M059J (cell line): ENCODE measurements around the gene REELD1. TPM values are rescaled to one million over a fixed set of nuclear protein-coding genes. Genes with fewer than 3 reads are reported as not detected.

Source experiments
- DNase-seq: peaks from one replicate; pipeline ENCODE4 v3.0.0-alpha.2; 2012; ENCODE audit warnings: low read depth
- total RNA-seq: library from RNA; depleted of rRNA; stranded (reverse); fragments of >200 nt; shearing (Covaris generic); gene quantifications from 2 replicates; pipeline ENCODE4 v1.2.3, GENCODE V29; 2014; rRNA removed

REELD1 gene
- not detected in 2 replicates for total RNA-seq

- DNase-seq = no peak
These were observed at the start of gene REELD1 for GRCh38 chr4:146214238-146214637. TSS of gene REELD1 (plus strand) at chr4:146214538. CDS start at chr4:146216953, 2,415 bp downstream.

GRCh38 chr4:146165221-146165620 is 49.1 kb upstream of the REELD1 start:
- no peak for DNase-seq

DNA sequence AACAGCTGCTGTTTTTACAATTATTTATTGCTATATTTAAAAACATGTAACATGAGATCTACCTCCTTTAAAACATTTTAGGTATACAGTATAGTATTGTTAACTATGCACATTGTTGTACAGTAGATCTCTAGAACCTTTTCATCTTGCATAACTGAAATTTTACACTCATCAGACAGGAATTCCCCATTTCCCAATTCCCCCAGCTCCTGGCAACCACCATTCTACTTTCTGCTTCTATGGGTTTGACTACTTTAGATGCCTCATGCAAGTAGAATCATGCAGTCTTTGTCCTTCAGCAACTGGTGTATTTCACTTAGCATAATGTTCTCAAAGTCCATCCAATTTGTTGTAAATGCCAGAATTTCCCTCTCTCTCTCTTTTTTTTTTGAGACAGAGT is 48.5 kb upstream of the REELD1 start:
- peak; percentile 70 for DNase-seq

GRCh38 chr4:146170149-146170548 is 44.2 kb upstream of the REELD1 start:
- no peak for DNase-seq

DNA sequence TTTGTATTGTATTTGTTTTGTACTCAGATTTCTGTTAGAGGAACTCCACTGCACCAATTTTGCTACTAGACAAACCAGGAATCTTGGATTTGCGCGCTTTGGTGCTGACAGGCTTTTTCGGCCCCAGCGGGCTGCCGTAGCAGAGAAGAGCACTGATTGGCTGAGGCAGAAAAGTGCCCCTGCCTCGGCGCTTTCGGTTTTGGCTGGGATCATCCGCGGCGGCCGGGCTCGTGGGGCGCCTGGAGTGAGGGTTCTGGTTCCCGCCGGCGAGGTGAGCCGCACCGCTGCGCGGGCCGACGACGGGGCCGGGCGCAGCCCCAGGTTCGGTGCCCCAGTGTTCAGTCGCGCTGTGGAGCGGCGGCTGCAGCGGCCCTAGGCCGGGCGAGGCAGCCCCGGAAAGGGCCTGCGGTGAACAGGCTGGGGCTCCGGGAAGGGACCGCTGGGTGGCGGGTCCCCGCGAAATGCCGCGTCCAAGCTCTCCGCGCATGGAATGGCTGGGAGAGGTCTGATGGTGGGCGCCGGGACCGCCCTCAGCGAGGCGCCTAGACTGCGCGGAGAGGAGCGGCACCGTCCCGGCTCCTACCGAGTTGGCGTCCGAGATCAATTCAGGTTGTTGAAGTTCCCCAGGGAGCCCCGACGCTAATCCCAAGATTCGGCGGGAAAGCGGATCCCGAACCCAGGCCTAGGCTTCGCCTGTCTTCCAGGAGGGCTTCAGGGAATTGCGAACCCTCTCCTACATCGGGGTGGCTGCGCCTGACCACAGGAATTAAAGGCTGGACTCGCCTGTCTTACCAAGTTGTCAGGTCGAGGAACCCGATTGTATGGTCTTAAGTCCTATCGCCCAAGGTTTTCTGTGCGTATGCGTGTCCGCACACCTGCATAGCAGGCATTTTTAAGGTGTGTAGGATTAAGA is 38.5 kb upstream of the REELD1 start, which contains the start of gene LSM6:
LSM6 (plus strand) TSS at position 178 of the 913 bp plus-strand sequence. CDS start 7,204 bp downstream, outside the sequence.
- peak; percentile 80 for DNase-seq

GRCh38 chr4:146176891-146177290 is 37.4 kb upstream of the REELD1 start:
- peak; percentile 4 for DNase-seq

DNA sequence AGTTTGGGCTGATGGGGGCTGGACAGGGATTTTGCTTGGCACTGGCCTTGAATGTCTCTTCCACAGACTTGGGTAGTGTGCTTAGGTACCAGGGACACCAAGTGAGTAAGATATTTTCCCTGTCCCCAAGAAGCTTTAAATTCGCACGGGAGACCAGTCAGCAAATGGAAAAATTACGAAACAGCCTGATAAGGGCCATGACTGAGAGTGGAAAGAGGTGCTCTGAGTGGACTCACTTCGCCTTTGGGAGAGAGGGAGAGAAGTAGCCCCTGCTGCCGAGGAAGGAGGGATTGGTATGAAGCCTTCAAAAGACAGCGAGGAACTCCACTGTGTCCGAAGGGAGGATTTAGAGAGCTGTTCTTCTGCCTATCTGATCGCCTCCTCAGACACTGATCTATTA is 36.2 kb upstream of the REELD1 start:
- no peak for DNase-seq

- no peak for DNase-seq
These were observed 34.5 kb upstream of the REELD1 start for GRCh38 chr4:146179784-146180370.

GRCh38 chr4:146182443-146182842 is 31.9 kb upstream of the REELD1 start:
- no peak for DNase-seq

GRCh38 chr4:146183209-146183608 is 31.1 kb upstream of the REELD1 start:
- DNase-seq = no peak

- DNase-seq = no peak
These were observed 28.3 kb upstream of the REELD1 start for GRCh38 chr4:146186041-146186440.

DNA sequence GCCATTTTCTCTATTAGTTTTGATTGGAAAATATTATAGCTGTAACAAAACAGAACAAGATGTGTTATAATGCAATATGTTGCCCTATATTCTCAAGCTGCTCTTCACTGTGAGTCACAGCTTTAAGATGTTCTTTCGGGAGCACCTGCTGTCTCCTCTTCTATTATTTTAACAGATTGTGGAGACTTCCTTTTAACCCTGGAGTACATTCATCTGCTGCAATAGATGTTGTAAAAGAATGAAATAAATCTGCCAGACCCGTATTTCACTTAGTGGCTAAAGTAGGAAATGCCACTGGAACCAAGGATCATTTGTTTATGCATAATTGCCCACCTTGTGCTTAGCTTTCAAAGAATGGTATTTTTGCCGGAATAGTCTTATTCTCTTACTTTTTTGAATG is 27.7 kb upstream of the REELD1 start:
- no peak for DNase-seq

DNA sequence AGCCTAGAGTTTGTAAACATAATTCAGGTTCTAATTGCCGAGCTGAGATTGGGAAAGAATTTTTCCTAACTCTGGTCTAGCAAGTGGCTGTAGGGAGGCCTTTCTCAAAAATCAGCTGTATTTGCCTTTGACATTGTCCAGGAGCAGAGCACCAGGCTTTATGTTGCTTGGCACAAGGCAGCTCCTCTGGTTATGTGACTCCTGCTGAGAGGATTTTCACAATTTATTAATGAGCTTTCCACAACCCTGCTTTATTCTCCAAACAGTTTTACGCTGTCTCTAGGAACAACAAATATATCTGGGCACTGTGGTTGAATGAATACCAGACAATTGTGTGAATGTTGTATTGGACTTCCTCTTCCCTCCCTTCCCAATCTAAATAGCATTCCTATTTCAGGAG is 23.9 kb upstream of the REELD1 start:
- no peak for DNase-seq

- peak; percentile 15 for DNase-seq
These were observed 22.4 kb upstream of the REELD1 start for GRCh38 chr4:146191766-146192458.

DNA sequence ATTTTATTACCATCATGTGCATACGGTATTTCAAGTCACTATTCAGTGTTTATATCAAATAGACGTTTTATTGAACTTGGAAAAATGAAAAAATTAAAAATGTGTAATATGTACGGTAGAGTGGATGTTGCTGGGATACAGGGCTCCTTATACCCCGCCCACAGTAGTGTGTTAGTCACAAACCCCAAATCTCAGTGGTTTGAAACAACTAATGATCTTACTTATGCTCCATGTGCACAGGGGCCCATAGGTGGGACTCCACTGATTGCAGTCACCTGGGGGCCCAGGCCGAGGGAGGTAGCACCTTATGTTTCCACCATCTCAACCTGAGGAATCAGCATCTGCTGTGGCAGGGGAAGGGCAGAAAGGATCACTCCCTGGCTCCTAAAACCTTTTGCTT is 20.7 kb upstream of the REELD1 start:
- peak; percentile 6 for DNase-seq

DNA sequence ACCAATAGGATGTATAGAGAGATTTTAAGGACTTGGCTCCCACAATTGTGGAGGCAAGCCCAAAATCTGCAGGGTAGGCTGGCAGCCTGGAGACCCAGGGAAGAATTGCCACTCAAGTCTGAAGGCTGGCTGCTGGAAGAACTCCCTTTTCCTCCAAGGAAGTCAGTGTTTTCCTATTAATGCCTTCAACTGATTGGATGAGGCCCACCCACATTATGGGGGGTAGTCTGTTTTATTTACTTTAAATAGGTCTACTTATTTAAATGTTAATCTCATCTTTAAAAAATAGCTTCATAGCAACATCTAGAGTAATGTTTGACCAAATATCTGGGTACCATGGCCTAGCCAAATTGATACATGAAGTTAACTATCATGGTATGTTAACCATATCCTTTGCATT is 20.1 kb upstream of the REELD1 start:
- DNase-seq = no peak

- no peak for DNase-seq
These were observed 11.7 kb upstream of the REELD1 start for GRCh38 chr4:146202665-146203064.

- DNase-seq = no peak
These were observed 6.9 kb upstream of the REELD1 start for GRCh38 chr4:146207410-146207809.

DNA sequence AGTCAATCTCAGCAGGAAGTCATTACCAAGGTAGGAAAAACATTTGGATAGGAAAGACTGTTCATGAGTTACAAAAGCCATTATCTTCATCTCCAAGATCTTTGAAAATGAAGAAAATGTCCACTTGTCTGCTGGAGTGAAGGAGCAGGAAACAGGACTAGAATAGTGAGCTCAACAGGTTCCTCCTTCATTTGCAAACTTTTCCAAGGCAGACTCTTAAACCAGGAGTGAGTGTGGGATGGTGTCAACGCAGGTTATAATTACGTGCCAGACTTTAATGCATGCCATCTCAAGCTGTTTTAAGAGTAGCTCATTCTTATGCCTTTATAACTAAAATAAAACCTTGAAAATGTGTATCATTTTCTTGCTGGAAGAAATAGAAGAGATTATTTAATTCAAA is 3.4 kb upstream of the REELD1 start:
- no peak for DNase-seq

DNA sequence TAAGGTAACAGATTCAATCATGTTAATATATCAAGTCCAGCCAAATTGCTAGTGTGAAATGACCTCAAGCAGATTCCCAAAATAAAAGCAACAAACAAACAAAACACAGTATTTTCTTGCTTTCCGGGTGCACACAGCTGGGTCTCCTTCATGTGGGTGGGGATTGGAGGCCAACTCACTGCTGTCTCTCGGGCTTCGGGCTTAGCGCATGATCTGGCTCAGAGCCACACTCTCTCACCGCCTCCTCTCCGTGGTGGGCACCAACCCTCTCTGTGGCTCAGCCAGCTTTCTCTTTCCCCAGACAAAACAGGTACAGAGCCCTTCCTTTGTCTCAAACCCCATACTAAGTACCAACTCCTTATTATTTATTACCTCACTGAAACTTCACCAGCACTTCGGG is 2.9 kb upstream of the REELD1 start:
- DNase-seq = no peak

DNA sequence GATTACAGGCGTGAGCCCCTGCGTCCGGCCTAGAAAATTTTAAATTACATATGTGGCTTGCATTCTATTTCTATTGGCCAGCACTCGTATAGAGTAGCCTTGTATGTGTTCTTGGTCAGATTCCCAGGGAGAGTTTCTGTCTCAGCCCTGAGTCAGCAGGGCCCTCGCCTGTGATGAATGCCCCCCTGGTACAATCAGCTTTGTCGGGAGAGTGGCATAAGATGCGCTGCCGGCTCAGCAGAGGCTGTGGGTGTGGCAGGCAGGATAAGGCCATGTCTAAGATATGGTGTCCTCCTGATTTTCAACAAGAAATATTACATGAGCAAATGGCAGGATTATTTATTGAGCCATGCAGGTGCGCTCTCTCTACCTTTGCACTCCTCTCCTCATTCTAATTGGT is 1.6 kb upstream of the REELD1 start:
- DNase-seq = peak; percentile 39

GRCh38 chr4:146222313-146222712 is 8.0 kb downstream of the REELD1 start:
- peak; percentile 83 for DNase-seq
